Retina (tissue), 1 donor: ENCODE measurements around the gene DGKB.

Experiments used
- DNase-seq: peaks from one replicate; pipeline ENCODE4 v3.0.0-alpha.2; 2016

Gene DGKB

GRCh38 chr7:14902589-14903067 is at the start of gene DGKB:
Gene DGKB, minus strand, starts transcription at chr7:14902751.
- DNase-seq: peak; percentile 75

- no peak for DNase-seq
Measured at GRCh38 chr7:14950013-14950412, 47.5 kb upstream of the DGKB start.

- no peak for DNase-seq
Measured at GRCh38 chr7:14938181-14938580, 35.6 kb upstream of the DGKB start.

- DNase-seq: no peak
Measured at GRCh38 chr7:14937581-14937980, 35.0 kb upstream of the DGKB start.

GRCh38 chr7:14936554-14936953 is 34.0 kb upstream of the DGKB start:
- DNase-seq: no peak

- no peak for DNase-seq
Measured at GRCh38 chr7:14934839-14935238, 32.3 kb upstream of the DGKB start.

GRCh38 chr7:14931511-14932215 is 29.1 kb upstream of the DGKB start:
- no peak for DNase-seq

- DNase-seq: no peak
Measured at GRCh38 chr7:14924398-14924797, 21.8 kb upstream of the DGKB start.

- DNase-seq: no peak
Measured at GRCh38 chr7:14911077-14911476, 8.5 kb upstream of the DGKB start.

GRCh38 chr7:14908697-14909096 is 6.1 kb upstream of the DGKB start:
- DNase-seq: no peak

GRCh38 chr7:14905764-14906163 is 3.2 kb upstream of the DGKB start:
- peak; percentile 3 for DNase-seq

GRCh38 chr7:14900051-14900450 is 2.5 kb downstream of the DGKB start:
- no peak for DNase-seq

- DNase-seq: no peak
Measured at GRCh38 chr7:14899030-14899429, 3.5 kb downstream of the DGKB start.

- no peak for DNase-seq
Measured at GRCh38 chr7:14896461-14896860, 6.1 kb downstream of the DGKB start.

- no peak for DNase-seq
Measured at GRCh38 chr7:14894826-14895225, 7.7 kb downstream of the DGKB start.

- DNase-seq: no peak
Measured at GRCh38 chr7:14892961-14893360, 9.6 kb downstream of the DGKB start.

GRCh38 chr7:14891289-14891688 is 11.3 kb downstream of the DGKB start:
- no peak for DNase-seq

GRCh38 chr7:14888962-14889361 is 13.6 kb downstream of the DGKB start:
- DNase-seq: no peak

GRCh38 chr7:14886533-14886932 is 16.0 kb downstream of the DGKB start:
- no peak for DNase-seq

- DNase-seq: no peak
Measured at GRCh38 chr7:14875941-14876587, 26.5 kb downstream of the DGKB start.

GRCh38 chr7:14871880-14872279 is 30.7 kb downstream of the DGKB start:
- DNase-seq: no peak

GRCh38 chr7:14870394-14870793 is 32.2 kb downstream of the DGKB start:
- DNase-seq: no peak

- DNase-seq: no peak
Measured at GRCh38 chr7:14868937-14869336, 33.6 kb downstream of the DGKB start.

- no peak for DNase-seq
Measured at GRCh38 chr7:14861456-14861855, 41.1 kb downstream of the DGKB start.

- DNase-seq: no peak
Measured at GRCh38 chr7:14859267-14859666, 43.3 kb downstream of the DGKB start.
